ENCODE results near the gene LSAMP. TPM values are rescaled to one million over a fixed set of nuclear protein-coding genes. Genes with fewer than 3 reads are reported as not detected.

LSAMP gene
- total RNA-seq, 1 experiment from 2014 or later, result 0.15 TPM

- intact Hi-C loops (cut with micrococcal nuclease), result no loop called here
- Histone ChIP-seq H4K20me1 (ENCODE audit: low read length) (no peaks in the 10 kb centered on the region), H3K9ac (ENCODE audit: low read length) (no peak overlapping the region), H3K4me3 (ENCODE audit: low read length) (no peak overlapping the region), H3K27ac (ENCODE audit: low read length) (no peak overlapping the region), H3K79me2 (ENCODE audit: low read length) (no peaks in the 10 kb centered on the region), H3K4me1 (ENCODE audit: insufficient read depth, low read length) (no peaks in the 10 kb centered on the region), H3K27me3 (ENCODE audit: low read length) (no peaks in the 10 kb centered on the region), H3K36me3 (ENCODE audit: low read depth, low read length) (no peaks in the 10 kb centered on the region), H3K4me2 (ENCODE audit: low read length) (no peak overlapping the region), H3F3A (ENCODE audit: low read length, unreplicated experiment) (no peaks in the 10 kb centered on the region), H3K9me3 (ENCODE audit: low read length) (no peaks in the 10 kb centered on the region), H2AFZ (ENCODE audit: low read length) (no peak overlapping the region), H3K9me2 (replicated peaks; ENCODE audit: low read length) (no peaks in the 10 kb centered on the region)
- TF ChIP-seq EZH2 (IDR thresholded peaks at IDR 0.05; ENCODE audit: low read length, unreplicated experiment) (no peak), CTCF (conservative IDR thresholded peaks at IDR 0.05; ENCODE audit: low read depth, low read length) (no peak), EZH2phosphoT487 (IDR thresholded peaks at IDR 0.05; ENCODE audit: borderline replicate concordance, low read length) (no peak)
- BruUV-seq (replicated peaks), result no TSS peak
- ATAC-seq (no peak), DNase-seq (no peak)
- CTCF ChIA-PET, result no interaction called here
- POLR2A ChIA-PET (ENCODE audit: unreplicated experiment), result no interaction called here
These were observed 180.6 kb downstream of the LSAMP start for GRCh38 chr3:116264546-116265319.

DNA sequence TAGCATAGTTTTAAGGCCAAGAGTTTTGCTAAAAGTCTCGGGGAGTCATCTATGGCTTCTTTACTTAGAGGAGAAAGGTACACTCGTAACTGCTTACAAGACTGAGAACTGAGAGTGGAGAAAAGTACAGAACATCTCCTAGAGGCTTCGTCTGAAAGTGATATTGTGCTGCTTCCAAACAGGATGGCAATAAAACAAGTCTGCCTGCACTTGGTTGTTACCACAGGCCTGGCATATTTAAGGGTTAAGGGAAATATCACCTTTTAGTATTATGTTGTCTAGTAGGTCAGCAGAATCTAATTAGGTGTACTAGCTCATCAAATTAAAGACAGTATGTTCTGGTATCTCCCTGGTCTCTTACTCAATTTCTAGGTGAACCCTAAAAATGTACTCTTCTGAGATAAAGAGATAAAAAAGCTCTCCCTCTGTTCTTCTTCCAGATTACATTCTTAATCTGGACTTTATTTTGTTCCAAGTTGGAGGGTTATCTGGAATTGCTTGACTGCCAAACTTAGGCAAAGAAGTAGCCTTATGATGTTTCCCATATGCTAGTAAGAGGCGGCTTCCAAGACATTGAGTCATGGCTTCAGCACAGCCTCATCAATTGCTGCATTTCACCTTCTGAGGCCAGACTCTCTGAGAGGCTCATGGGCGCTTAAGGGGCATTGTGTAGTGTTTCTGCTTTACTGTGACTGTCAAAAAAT lies 181.3 kb downstream of the LSAMP start:
- Histone ChIP-seq H3K9ac (ENCODE audit: low read length) (no peak overlapping the region), H2AFZ (ENCODE audit: low read length) (no peak overlapping the region), H3K27ac (ENCODE audit: low read length) (no peak overlapping the region), H3K79me2 (ENCODE audit: low read length) (no peaks in the 10 kb centered on the region), H3K4me2 (ENCODE audit: low read length) (no peak overlapping the region), H3K4me3 (ENCODE audit: low read length) (no peak overlapping the region), H3K36me3 (ENCODE audit: low read depth, low read length) (no peaks in the 10 kb centered on the region), H3K4me1 (ENCODE audit: insufficient read depth, low read length) (no peaks in the 10 kb centered on the region), H3K9me3 (ENCODE audit: low read length) (no peaks in the 10 kb centered on the region), H3F3A (ENCODE audit: low read length, unreplicated experiment) (no peaks in the 10 kb centered on the region), H3K9me2 (replicated peaks; ENCODE audit: low read length) (no peaks in the 10 kb centered on the region), H3K27me3 (ENCODE audit: low read length) (no peaks in the 10 kb centered on the region), H4K20me1 (ENCODE audit: low read length) (no peaks in the 10 kb centered on the region)
- no peak for TF ChIP-seq EZH2 (IDR thresholded peaks at IDR 0.05; ENCODE audit: low read length, unreplicated experiment)
- POLR2A ChIA-PET (ENCODE audit: unreplicated experiment), result no interaction called here
- CTCF ChIA-PET, result no interaction called here
- ATAC-seq, result no peak
- no TSS peak for BruUV-seq (replicated peaks)
- DNase-seq, result no peak
- intact Hi-C loops (cut with micrococcal nuclease), result no loop called here

DNA sequence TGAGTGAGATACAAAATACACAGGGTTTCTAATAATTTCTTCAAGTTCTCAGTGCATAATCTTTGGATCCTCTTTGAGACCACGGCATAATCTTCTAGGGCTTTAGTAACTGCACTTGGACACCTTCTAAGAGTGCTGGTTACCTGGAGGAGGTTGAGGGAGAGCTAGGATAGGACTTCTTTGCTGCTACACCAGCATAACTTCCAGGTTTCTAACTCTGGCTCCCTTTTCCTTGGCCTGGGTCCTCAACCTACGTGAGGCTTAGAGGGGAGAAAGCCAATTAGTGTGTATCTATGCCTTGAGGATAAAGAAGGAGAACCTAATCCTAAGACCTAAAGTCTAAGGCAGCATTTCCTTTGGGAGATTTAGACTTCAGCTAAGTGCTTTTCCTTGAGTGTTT lies 184.8 kb downstream of the LSAMP start:
- no TSS peak for BruUV-seq (replicated peaks)
- ChIA-PET CTCF (no interaction called here), POLR2A (ENCODE audit: unreplicated experiment) (no interaction called here)
- Histone ChIP-seq H3K4me2 (ENCODE audit: low read length) (no peak overlapping the region), H3K27me3 (ENCODE audit: low read length) (0 out of 2 replicates have a peak, but pooled peaks cover 4% of the 10 kb centered on the region), H3K9ac (ENCODE audit: low read length) (no peak overlapping the region), H3K9me2 (replicated peaks; ENCODE audit: low read length) (no peaks in the 10 kb centered on the region), H3K4me3 (ENCODE audit: low read length) (no peak overlapping the region), H3K79me2 (ENCODE audit: low read length) (no peaks in the 10 kb centered on the region), H3K36me3 (ENCODE audit: low read depth, low read length) (no peaks in the 10 kb centered on the region), H3K27ac (ENCODE audit: low read length) (no peak overlapping the region), H2AFZ (ENCODE audit: low read length) (no peak overlapping the region), H3F3A (ENCODE audit: low read length, unreplicated experiment) (no peaks in the 10 kb centered on the region), H3K9me3 (ENCODE audit: low read length) (no peaks in the 10 kb centered on the region), H4K20me1 (ENCODE audit: low read length) (no peaks in the 10 kb centered on the region), H3K4me1 (ENCODE audit: insufficient read depth, low read length) (no peaks in the 10 kb centered on the region)
- DNase-seq (no peak), ATAC-seq (no peak)
- intact Hi-C loops (cut with micrococcal nuclease), result no loop called here
- TF ChIP-seq EZH2 (IDR thresholded peaks at IDR 0.05; ENCODE audit: low read length, unreplicated experiment), result no peak
- TF ChIP-seq EZH2phosphoT487 (IDR thresholded peaks at IDR 0.05; ENCODE audit: borderline replicate concordance, low read length), result no peak
- no peak for TF ChIP-seq CTCF (conservative IDR thresholded peaks at IDR 0.05; ENCODE audit: low read depth, low read length)

Measured in PC-3 (cell line).